GM19043 (cell line): ENCODE measurements around the gene KAT5.
"Not testable (repeated sequence)": the region's sequence is repeated elsewhere in the genome, so short reads cannot be mapped to it uniquely, and the experiment has no call there.

ENCODE experiments used
- ATAC-seq: cut with Tn5 transposase; IDR thresholded peaks from one replicate; pipeline ENCODE4 v1.9.1; 2021; ENCODE audit warnings: low read depth; ENCODE audit not compliant: unreplicated experiment

Gene KAT5

GRCh38 chr11:65711785-65712632, at the start of gene KAT5:
Gene KAT5 (plus strand): TSS chr11:65712252. CDS start chr11:65712268, 16 bp downstream.
- peak; percentile 67 for ATAC-seq

DNA sequence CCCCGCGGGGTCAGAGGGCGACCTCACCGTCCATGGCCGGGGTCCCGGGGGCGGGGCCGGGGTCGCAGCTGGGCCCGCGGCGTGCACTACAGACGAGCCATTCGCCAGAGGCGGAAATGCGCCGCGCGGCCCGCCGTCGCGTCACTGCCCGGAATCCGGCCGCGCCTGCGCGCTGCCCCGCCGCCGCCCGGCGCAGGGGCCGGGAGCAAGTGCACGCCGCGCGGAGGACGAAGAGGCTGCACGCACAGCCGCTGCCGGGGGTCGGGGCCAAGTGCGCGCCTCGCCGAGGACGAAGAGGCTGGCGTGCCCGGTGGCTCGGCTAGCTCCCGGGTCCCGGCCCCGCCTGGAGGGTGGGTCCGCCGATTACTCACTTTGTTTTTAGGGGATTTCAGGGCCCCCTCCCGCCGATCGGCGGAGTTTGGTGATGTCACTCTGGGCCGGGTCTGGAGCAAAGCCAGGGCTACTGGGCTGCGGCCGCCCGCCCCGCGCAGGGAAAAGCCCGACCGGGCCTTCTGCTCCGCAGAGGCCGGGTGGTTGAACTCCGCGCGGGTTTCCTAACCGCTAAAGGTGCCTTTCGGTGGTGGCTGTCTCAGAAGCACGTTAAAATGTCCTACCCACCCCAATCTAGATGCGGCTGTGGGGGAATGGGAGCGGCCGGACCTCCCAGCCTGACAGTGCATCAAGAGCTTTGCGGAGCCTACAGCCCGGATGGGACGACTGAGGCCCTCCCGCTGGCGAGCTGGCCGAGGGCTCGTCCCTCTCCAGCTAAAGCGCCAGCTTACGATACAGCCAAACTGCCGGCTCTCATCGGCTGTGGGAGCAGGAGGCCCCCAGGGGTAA, 49.0 kb upstream of the KAT5 start, which contains the start of gene RELA:
RELA (minus strand) TSS at position 118 of the 840 bp plus-strand sequence; CDS start at position 34, 84 bp downstream.
- peak; percentile 65 for ATAC-seq

GRCh38 chr11:65663639-65664200, 48.3 kb upstream of the KAT5 start:
- ATAC-seq, result no peak

DNA sequence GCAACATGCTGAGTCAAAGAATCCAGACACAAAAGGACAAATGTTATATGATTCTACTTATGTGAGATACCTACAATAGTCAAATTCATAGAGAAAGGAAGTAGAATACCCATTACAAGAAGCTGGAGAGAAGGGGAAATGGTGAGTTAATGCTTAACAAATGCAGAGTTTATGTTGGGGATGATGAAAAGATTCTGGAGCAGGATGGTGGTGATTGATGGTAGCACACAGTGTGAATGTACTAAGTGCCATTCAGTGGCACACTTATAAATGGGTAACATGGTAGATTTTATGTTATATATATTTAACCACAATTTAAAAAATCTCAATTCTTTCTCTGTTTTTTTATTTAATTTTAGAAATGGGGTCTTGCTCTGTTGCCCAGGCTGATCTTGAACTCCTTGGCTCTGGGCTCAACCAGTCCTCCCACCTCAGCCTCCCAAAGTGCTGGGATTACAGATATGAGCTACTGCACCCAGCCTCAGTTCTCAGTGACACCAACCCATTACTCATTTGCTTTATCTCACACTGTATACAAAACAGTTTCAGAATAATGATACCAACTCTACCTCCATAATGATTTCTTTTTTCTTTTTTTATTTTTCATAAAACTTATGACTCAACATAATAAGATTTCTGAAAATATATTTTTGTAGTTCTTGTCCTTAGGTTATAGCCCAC, 39.7 kb upstream of the KAT5 start:
- ATAC-seq, result no peak

DNA sequence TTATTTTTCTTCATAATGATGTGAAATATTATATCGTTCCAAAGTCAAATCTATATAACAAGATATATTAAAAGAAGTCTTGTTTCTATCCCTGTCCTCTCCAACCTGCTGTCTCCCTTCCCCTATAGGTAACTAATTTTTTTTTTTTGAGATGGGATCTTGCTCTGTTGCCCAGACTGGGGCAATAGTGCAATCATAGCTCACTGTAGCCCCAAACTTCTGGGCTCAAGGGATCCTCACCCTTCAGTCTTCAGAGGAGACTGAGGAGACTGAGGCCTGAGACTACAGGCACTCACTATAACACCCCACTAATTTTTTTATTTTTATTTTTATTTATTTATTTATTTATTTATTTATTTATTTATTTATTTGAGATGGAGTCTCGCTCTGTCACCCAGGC, 39.1 kb upstream of the KAT5 start:
- no peak for ATAC-seq

DNA sequence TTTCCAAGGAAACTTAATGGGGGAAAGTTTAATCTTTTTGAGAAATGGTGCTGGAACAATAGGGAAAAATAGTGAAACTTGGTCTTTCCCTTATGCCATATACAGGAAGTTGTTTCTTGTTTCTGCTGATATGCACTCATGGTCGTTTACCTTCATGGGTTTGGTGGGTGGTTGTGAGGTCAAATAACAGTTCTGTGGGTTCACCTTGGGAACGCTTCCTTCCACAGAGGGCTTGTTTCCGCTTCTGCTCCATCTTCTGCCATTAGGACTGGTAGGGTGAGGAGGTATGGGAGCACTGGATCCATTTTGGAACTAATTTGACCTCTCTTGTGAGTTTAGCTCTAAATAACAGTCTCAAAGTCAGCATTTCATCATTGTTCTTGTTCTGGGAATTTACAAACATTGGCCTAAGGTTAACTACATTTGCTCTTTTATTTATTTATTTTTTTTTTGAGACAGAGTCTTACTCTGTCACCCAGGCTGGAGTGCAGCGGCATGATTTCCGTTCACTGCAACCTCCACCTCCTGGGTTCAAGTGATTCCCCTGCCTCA, 31.8 kb upstream of the KAT5 start:
- ATAC-seq, result no peak

- ATAC-seq, result not testable (repeated sequence)
Observed at GRCh38 chr11:65683480-65683879, 28.6 kb upstream of the KAT5 start.

DNA sequence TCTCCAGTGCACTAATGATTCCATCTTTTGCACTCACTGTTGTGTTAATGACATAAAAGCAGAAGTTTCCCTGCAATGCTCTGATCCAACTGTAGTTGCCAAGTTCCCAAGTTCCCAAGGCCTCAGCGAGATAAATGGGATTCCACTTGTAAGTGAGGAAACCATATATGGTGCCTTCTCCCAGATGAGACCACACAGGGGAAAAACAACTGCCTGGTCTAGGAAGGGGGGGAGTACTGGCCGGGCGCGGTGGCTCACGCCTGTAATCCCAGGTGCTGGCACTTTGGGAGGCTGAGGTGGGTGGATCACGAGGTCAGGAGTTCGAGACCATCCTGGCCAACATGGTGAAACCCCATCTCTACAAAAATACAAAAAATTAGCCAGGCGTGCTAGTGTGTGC, 26.1 kb upstream of the KAT5 start:
- ATAC-seq, result no peak

DNA sequence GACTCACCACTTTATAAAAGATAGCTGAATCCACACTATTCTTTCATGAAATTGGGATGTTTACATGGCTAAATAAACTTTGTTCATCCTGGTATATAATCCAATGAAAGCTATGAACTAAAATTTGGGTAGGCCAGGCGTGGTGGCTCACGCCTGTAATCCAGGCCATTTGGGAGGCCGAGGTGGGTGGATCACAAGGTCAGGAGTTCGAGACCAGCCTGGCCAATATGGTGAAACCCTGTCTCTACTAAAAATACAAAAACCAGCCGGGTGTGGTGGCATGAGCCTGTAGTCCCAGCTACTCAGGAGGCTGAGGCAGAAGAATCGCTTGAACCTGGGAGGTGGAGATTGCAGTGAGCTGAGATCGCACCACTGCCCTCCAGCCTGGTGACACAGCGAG, 20.2 kb upstream of the KAT5 start:
- ATAC-seq, result not testable (repeated sequence)

DNA sequence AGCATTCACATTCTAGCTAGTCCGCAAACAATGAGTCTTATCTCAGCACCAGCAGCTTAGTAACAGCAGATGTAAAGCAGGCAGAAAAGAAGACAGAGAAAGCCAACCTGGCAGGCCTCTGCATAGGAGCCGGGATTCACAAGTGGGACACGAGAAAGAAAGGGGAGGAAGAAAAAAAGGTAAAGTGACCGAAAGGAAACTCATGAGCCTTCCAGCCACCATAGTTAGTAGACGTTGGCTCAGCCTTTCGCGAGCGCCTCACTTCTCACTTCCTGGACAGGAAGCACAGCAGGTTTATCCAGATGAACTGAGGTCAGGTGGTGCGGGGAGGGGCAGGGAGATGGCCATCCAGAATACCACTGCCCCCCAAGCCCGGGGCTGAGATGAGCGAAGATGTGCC, 19.7 kb upstream of the KAT5 start:
- ATAC-seq, result no peak

- no peak for ATAC-seq
Observed at GRCh38 chr11:65695459-65696241, 16.4 kb upstream of the KAT5 start.

DNA sequence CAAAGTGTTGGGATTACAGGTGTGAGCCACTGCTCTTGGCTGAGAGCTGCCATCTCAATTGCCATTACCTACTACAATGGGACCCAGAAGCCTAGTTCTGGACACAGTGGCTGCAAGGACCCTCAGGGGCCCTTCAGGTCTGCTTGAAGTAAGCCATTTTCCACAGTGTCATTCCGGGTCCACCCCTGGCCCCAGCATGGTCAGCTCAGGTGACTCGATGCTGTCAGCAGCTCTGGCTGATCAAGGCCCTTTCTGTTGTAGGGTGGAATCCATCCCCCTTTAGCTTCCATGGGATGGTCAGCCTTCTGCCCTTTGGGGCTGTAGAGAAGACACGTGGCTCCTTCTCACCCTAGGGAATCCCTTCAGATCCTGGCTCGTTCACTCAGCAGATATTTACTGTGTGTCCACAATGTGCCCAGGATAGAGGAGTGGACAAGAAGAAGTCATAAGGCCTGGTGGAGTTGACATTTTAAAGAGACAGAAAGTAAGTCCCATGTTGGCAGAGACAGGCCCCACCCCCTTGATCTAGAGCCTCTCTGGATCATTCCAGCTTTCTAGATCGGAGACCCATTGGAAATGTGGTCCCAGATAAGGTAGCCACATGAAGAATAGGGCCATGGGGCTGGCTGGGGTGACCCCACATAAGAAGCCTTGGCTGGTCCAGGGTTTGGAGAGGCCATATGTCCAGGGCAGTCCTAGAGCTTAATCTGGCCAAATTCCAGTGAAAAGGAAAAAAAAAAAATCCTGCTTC, 15.1 kb upstream of the KAT5 start:
- no peak for ATAC-seq

DNA sequence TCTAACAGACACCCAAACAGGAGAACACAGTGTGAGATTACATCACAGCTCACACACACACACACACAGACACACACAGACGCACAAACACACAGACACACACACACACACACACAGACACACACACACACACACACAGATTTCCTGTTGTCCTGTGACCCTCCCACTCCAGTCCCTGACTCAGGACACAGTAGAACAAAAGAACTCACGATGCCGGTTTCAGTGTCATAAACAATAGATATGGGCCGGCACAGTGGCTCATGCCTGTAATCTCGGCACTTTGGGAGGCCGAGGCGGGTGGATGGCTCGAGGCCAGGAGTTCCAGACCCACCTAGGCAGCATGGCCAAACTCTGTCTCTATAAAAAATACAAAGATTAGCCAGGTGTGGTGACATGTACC, 13.8 kb upstream of the KAT5 start:
- ATAC-seq, result no peak

DNA sequence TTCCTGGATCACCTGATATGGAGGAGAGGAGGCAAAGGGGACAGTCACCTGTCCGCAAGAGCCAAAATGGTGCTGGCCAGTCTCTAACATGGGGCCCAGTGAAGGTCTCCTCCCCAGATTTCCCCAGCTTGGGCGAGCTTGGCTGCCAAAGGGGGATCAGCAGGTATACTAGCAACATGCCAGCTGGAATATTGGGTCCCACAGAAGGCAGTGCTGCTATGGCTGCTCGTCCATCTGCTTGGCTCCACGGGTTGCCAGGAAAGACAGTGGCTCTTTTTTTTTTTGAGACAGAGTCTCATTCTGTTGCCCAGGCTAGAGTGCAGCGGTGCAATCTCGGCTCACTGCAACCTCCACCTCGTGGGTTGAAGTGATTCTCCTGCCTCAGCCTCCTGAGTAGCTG, 12.7 kb upstream of the KAT5 start:
- no peak for ATAC-seq

DNA sequence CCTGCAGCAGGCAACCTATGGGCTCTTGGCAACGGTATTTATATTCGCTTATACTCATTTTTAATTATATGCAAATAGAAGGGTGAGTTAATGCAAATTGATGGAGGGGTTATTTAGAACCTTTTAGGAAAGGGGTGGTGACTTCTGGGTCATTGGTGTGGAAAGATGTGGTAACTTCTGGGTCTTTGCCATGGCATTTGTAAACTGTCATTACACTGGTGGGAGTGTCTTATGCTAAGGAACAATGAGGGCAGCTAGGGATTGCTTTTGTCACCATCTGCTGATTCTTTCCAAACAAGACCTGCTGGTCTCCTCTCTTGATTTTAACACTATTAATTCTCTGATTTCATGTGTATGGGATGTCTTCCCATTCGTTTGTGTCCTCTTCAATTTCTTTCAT, 11.7 kb upstream of the KAT5 start:
- no peak for ATAC-seq

- ATAC-seq, result no peak
Observed at GRCh38 chr11:65701686-65702085, 10.4 kb upstream of the KAT5 start.

DNA sequence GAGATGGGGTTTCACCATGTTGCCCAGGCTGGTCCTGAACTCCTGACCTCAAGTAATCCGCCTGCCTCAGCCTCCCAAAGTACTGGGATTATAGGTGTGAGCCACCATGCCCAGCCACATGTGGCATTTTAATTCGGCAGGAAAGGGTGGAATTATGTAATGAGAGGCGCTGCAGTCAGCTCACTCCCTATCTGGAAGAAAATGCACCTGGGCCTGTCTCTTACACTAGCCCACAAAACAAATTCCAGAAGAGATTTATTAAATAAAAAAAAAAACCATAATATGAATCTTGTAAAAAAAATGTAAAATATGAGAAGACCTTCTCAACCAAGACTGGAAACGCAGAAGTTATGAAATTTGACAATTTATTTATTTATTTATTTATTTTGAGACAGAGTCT, 8.2 kb upstream of the KAT5 start:
- no peak for ATAC-seq

GRCh38 chr11:65706303-65706763, 5.7 kb upstream of the KAT5 start:
- ATAC-seq, result not testable (repeated sequence)

DNA sequence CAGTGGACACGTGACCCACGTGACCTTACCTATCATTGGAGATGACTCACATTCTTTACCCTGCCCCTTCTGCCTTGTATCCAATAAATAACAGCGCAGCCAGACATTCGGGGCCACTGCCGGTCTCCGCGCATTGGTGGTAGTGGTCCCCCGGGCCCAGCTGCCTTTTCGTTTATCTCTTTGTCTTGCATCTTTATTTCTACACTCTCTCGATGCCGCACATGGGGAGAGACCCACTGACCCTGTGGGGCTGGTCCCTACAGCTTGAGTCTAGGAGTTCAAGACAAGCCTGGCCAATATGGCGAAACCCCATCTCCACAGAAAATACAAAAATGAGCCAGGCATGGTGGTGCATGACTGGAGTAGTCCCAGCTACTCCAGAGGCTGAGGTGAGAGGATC, 5.0 kb upstream of the KAT5 start:
- ATAC-seq, result not testable (repeated sequence)
